HG03457 (cell line): ENCODE measurements around the gene CCDC192.
"Not testable (repeated sequence)": the region's sequence is repeated elsewhere in the genome, so short reads cannot be mapped to it uniquely, and the experiment has no call there.

ENCODE experiments used
- ATAC-seq: cut with Tn5 transposase; IDR thresholded peaks from one replicate; pipeline ENCODE4 v1.9.1; 2021; ENCODE audit warnings: moderate number of reproducible peaks; ENCODE audit not compliant: unreplicated experiment

Gene CCDC192

DNA sequence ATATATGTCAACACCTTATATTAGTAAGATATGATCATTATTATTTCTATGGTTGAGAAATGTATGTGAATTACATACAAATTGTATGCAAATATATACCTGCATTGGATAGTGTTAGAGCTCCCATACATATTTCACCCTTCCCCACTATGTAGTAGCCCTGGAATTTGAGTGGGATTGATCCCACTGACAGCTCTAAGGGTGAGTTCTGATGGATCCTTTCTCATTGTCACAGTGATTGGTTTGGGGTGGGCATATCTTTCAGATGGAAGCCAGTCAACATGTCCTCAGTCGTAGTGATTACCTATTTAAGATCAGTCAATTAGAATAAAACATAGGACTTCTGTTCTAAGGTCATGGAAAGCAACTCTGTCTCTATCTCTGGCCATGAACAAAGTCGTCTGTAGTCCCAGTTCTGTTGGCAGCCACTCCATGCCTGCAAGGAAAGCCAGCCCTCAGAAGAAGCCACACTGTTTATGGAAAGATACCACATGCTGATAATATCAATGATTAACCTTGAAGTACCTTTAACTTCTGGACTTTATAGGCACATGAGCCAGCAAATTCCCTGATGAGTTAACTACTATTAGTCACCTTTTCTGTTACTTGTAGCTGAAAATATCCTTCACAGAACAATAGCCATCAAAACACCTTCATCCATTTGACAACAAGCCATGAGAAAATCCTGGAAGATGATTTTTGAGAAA is 5.1 kb upstream of the CCDC192 start:
- ATAC-seq, result no peak

DNA sequence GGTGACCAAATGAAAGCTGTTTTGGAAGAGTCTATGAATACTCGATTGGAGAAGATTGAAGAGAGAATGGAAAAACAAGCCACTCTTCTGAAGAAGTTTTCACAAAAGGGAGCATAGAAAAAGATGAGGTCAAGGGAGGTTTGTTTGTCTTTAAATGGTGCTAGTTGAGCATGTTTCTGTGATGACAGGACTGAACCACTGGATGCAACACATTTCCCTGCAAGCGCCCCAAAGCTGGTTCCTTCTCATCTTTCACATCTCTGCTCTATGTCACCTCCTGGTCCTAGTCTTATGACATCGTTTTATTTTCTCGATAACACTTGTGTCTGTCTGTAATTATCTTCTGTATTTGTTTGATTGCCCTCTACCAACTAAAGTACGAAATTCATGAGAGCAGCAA is 3.8 kb upstream of the CCDC192 start:
- ATAC-seq, result no peak

DNA sequence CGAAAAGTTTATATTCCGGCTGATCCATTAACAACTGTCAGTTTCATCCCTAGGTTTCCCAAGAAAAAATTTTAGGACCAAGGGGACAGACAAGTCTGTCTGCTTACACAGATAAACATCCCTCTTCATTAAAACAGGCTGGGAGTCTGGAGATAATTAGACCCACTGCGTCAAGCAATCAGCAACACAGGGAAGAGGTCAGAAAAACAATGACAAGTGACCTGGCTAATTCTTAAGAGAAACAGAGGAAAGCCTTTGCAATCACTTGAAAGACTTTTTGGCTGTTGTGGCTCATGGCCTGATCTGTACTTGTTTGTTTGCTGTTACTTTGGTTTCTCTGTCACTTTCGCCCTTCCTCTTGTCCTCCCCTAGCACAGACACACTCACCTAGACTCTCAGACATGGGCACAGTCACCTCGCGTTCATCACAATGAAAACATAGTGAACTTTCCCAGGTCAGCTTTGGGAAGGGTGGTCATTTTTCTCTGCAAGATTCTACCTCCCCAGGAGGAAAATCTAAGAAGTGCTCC is 2.9 kb upstream of the CCDC192 start:
- no peak for ATAC-seq

DNA sequence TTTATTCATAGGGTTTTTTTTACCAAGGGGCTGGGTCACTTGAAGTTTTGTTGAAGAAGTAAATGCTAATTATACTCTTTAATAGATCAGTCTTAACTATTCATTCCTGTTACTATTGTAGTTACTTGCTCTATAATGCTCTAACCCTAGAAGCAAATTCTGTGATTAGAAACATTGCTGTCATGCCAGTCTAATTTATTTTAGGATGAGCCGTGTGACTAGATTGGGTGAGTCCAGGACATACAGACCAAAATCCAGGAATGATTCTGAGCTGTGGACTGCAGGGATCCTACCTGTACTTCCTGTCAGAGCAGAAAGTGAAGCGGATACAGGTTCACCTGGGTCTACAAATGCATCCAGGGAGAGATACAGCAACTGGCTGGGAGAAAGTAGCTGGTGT is 757 bp upstream of the CCDC192 start:
- ATAC-seq, result no peak

DNA sequence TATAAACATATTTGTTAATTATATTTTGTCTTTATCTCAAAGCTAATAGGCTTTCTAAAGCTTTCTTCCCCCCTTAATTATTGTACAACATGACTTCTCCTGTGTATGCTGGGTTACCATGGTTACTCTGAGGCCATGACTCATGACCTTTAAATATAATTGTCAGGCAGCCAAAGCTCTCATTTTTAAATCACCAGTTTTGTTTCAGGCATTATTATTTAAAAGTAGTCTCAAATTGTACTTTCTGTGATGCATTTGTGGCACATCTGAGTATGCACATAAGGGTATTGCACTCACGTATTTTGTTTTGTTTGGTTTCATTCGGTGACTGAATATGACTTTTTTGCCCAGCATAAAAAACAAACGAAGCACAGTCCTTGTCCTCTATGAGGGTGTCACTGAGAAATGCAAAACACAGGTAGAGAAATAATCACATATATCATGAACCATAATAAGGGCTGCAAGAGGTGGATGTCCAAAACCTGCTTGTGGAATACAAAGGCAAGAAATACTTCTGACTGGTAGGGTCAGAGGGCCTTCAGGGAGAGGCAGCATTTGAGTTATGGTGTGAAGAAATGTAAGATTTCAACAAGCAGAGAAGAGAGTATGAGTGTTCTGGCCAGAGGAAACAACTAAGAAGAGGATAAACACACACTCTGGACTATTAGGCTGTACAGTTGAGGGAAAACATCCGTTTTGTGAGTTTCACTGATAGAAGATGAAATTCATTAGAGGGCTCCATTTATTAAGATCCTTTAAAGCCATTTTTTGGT is 2.1 kb downstream of the CCDC192 start:
- ATAC-seq, result no peak

- ATAC-seq, result no peak
These were observed 3.5 kb downstream of the CCDC192 start for GRCh38 chr5:127706691-127707090.

GRCh38 chr5:127707209-127707608 is 4.0 kb downstream of the CCDC192 start:
- no peak for ATAC-seq

DNA sequence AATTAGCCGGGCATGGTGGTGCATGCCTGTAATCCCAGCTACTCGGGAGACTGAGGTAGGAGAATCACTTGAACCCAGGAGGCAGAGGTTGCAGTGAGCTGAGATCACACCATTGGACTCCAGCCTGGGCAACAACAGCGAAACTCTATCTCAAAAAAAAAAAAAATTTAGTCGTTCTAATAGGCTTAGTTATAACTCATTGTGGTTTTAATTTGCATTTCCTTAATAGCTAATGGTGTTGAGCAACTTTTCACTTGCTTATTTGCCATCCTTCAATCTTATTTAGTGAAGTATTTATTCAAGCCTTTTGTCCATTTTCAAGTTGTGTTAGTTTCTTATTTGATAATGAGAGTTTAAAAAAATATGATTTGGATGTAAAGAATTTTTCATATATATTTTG is 9.9 kb downstream of the CCDC192 start:
- ATAC-seq, result not testable (repeated sequence)

DNA sequence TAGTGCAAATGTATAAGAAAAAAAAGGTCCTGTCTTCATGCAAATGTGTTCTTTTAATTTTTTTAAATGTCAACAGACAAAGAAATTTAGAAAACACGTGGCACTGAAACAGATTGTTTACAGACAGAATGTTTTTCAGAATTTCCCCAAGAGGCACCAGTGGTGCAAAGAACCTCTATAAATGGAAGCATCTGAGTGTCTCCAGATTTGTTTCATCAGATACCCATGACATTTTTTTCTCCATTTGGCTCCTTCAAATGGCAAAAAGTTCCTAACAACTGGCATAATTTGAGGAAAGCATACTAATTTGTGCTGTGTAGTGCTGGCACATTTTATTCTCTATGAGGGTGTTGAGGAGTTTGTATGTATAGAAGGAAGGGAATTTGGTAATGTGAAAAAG is 15.0 kb downstream of the CCDC192 start:
- no peak for ATAC-seq

- ATAC-seq, result no peak
These were observed 20.4 kb downstream of the CCDC192 start for GRCh38 chr5:127723571-127723970.

DNA sequence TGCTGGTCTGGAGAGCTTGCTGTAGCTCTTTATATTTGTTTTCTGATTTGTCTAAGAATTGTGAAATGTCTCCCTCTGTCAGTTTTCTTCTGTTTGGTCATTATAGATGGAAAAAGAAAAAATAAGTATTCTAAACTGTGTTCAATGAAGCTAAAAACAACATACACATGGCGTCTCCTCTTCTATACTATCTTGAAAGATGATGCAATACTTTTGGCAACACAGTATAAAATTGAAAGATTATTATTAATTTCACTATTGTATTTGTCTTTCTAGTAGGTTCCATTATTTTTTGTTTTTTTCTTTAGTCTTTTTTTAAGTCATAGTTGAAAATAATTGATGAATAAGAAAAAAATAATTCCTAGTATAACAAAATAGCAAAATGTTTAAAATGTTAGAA is 22.5 kb downstream of the CCDC192 start:
- no peak for ATAC-seq

DNA sequence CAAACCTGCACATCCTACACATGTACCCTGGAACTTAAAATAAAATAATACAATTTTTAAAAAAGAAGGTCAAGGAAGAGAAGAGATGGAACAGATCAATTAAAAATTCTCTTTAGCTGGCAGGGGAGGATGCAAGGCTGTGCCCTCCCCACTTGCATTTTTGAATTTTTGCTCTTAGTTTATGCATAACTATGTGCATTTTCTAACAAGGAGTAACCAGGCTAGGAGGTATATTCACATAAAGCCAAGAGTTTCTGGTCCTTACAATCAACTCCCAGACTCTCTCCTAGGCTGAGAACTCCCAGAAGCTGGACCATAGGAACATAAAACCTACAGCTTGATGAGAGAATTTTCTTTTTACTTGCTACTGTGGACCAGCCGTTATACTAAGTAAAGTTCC is 29.8 kb downstream of the CCDC192 start:
- ATAC-seq, result no peak

- not testable (repeated sequence) for ATAC-seq
These were observed 36.2 kb downstream of the CCDC192 start for GRCh38 chr5:127739348-127739747.

DNA sequence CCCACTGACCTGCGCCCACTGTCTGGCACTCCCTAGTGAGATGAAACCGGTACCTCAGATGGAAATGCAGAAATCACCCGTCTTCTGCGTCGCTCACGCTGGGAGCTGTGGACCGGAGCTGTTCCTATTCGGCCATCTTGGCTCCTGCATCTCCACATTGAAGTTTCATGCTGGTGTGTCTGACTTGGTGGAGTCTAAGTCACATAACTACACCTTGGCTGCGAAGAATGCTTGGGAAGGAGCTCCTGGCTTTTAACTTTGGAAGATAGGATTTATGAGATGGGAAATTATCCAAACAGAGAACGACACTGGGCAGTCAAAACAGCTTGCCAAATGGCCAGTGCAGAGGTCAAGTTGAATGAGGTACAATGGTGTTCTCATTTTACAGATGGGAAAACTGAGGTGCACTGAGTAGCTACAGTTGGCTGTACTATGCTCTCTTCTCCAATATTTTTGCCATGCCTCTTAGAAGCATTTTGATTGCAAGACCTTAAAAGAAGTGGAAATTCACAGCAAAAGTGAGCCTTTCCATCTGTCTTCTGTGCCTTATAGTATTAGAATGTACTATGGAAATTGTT is 36.7 kb downstream of the CCDC192 start:
- ATAC-seq, result no peak

GRCh38 chr5:127741412-127741811 is 38.2 kb downstream of the CCDC192 start:
- ATAC-seq, result no peak

DNA sequence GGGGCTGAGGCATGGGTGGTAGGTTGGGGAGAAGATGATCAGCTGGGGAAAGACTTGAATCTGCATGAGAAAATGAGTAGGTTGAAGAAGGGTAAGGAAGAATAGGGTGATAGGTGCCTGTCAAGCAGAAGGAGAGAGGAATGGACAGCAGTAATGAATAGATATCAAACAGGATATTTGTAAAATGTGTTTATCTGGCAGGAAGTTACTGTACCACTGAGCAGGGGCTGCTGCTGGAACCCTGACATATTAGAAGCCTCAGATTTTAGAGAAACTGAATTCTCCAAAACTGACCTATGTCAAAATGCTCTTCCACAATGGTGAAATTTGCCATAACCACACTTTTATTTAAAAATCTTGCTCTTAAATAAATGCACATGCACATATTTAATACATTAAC is 41.0 kb downstream of the CCDC192 start:
- ATAC-seq, result no peak

DNA sequence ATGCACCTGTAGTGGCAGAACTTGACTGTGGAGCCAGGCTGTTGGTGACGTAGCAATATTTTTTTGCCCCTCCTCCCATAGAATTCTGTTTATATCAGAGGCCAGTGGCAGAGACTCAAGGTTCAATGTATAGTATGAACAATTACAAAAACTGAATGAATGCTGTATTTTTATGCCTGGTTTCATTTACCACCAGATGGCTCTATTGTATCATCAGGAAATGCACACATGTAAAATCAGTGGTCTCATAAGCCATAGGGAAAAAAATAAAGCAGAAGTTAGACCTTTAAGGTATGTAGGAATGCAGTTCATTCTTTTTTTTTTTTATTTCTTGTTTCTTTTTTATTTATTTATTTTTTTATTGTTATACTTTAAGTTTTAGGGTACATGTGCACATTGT is 43.6 kb downstream of the CCDC192 start:
- no peak for ATAC-seq

DNA sequence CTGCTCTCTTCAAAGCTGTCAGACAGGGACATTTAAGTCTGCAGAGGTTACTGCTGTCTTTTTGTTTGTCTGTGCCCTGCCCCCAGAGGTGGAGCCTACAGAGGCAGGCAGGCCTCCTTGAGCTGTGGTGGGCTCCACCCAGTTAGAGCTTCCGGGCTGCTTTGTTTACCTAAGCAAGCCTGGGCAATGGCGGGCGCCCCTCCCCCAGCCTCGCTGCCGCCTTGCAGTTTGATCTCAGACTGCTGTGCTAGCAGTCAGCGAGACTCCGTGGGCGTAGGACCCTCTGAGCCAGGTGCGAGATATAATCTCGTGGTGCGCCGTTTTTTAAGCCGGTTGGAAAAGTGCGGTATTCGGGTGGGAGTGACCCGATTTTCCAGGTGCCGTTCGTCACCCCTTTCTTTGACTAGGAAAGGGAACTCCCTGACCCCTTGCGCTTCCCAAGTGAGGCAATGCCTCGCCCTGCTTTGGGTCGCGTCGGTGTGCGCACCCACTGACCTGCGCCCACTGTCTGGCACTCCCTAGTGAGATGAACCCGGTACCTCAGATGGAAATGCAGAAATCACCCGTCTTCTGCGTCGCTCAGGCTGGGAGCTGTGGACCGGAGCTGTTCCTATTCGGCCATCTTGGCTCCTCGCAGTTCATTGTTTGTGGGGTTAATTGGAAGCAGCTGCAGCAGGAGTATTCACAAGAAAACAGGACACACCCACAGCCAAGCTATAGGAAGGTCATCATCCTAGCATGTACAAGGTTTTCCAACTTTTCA is 49.5 kb downstream of the CCDC192 start:
- not testable (repeated sequence) for ATAC-seq

DNA sequence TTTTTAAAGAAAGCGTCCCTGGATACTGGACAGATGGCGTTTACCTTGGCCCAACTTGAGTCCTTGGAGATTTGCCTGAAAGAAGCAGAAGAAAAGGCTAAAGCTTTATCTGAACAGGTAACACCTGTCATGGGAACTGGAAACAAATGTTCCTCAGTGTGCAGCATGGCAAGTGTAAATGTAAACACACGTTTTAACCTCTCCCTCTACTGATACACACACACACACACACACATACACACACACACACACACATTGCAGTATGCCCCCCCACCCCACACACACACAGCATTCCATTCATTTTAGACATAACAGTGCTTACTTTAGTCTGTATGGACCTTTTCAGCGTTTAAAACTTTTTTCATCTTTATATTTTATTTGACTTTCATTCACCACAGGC is 51.1 kb downstream of the CCDC192 start:
- no peak for ATAC-seq

DNA sequence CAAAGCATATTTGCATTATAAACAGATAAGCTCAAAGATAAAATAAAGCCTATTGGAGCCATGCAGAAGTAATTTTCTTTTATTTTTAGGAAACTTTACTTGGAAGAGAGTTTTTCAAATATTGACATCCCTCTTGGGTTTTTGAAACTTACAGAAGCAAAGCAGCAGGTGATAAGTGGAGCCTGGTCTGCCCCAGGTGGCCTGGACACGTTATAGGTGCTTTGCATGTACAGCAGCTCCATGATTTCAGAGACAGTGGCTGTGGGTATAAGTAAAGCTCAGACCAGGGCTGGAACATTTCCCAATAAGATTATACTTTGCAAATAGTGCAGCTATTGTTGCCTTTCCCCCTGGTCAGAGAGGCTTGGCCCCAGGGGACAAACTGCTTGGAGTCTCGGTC is 51.5 kb downstream of the CCDC192 start:
- no peak for ATAC-seq

DNA sequence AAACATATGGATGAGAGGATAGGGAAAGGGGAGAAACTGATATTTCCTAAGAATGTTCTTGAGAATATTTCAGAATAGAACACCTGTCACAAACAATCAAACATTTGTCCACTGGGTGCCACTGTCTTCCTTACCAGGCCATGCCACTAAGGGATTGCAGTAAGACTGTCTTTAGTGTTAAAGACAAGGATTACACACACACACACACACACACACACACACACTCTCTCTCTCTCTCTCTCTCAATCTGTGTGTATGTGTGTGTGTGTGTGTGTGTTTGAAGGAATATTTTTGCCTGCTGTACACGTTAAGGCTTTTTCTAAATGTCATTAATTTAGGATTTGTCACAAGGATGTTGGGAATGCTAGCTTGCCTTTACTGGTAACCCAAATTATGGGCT is 54.4 kb downstream of the CCDC192 start:
- ATAC-seq, result peak; percentile 84
